GM12873 (cell line): ENCODE results near the gene CLOCK.

Experiments used
- CTCF ChIP-seq: IDR thresholded peaks from 2 replicates; pipeline ENCODE4 v1.5.1; 2012; ENCODE audit warnings: low read depth, mild to moderate bottlenecking, moderate library complexity, low read length, control low read depth; ENCODE audit not compliant: insufficient read depth; ENCODE audit errors: missing control alignments

Gene CLOCK

GRCh38 chr4:55447831-55448230, 98.9 kb downstream of the CLOCK start:
- TF ChIP-seq CTCF, result no peak

- TF ChIP-seq CTCF, result no peak
These were observed 99.5 kb downstream of the CLOCK start for GRCh38 chr4:55447108-55447708.

- no peak for TF ChIP-seq CTCF
These were observed 100.2 kb downstream of the CLOCK start for GRCh38 chr4:55446578-55446922.

- TF ChIP-seq CTCF, result no peak
These were observed 100.7 kb downstream of the CLOCK start for GRCh38 chr4:55445921-55446577.

GRCh38 chr4:55444827-55445226, 101.9 kb downstream of the CLOCK start:
- peak; percentile 32 for TF ChIP-seq CTCF

GRCh38 chr4:55442541-55442940, 104.2 kb downstream of the CLOCK start:
- no peak for TF ChIP-seq CTCF

GRCh38 chr4:55440786-55441185, 105.9 kb downstream of the CLOCK start:
- TF ChIP-seq CTCF, result no peak
